ENCODE data around the gene AP3S1.
"Not testable (repeated sequence)": the region's sequence is repeated elsewhere in the genome, so short reads cannot be mapped to it uniquely, and the experiment has no call there.

The AP3S1 gene

GRCh38 chr5:115815006-115815692 is 26.6 kb upstream of the AP3S1 start:
- DNase-seq (ENCODE audit: extremely low read depth, low read depth) = no peak
- no peak for TF ChIP-seq CTCF (IDR thresholded peaks at IDR 0.05; ENCODE audit: low read depth, low read length)

- no peak for TF ChIP-seq CTCF (IDR thresholded peaks at IDR 0.05; ENCODE audit: low read depth, low read length)
- DNase-seq (ENCODE audit: extremely low read depth, low read depth) = no peak
These were observed 26.0 kb upstream of the AP3S1 start for GRCh38 chr5:115815693-115816225.

- DNase-seq (ENCODE audit: extremely low read depth, low read depth) = peak; percentile 5
- no peak for TF ChIP-seq CTCF (IDR thresholded peaks at IDR 0.05; ENCODE audit: low read depth, low read length)
These were observed 25.3 kb upstream of the AP3S1 start, which contains the start of gene CDO1 for GRCh38 chr5:115816226-115817081. Gene CDO1, minus strand, starts transcription at chr5:115816659. Its CDS starts 262 bp downstream, at chr5:115816397.

GRCh38 chr5:115817386-115817785 is 24.3 kb upstream of the AP3S1 start:
- no peak for TF ChIP-seq CTCF (IDR thresholded peaks at IDR 0.05; ENCODE audit: low read depth, low read length)
- DNase-seq (ENCODE audit: extremely low read depth, low read depth) = no peak

- no peak for TF ChIP-seq CTCF (IDR thresholded peaks at IDR 0.05; ENCODE audit: low read depth, low read length)
- DNase-seq (ENCODE audit: extremely low read depth, low read depth) = no peak
These were observed 22.9 kb upstream of the AP3S1 start for GRCh38 chr5:115818821-115819220.

GRCh38 chr5:115820846-115821245 is 20.9 kb upstream of the AP3S1 start:
- no peak for TF ChIP-seq CTCF (IDR thresholded peaks at IDR 0.05; ENCODE audit: low read depth, low read length)
- DNase-seq (ENCODE audit: extremely low read depth, low read depth) = no peak

- not testable (repeated sequence) for DNase-seq (ENCODE audit: extremely low read depth, low read depth)
These were observed 16.8 kb upstream of the AP3S1 start for GRCh38 chr5:115824983-115825382.
